Forelimb muscle (tissue), 1 donor: ENCODE results near the gene GRAP2. TPM values are rescaled to one million over a fixed set of nuclear protein-coding genes. Genes with fewer than 3 reads are reported as not detected.
"Not testable (repeated sequence)": the region's sequence is repeated elsewhere in the genome, so short reads cannot be mapped to it uniquely, and the experiment has no call there.

Source experiments
- DNase-seq: peaks from one replicate; pipeline ENCODE4 v3.0.0-alpha.2; 2013; ENCODE audit warnings: low read depth
- polyA plus RNA-seq: library from polyadenylated mRNA; unstranded; fragments of 120-200 nt; gene quantifications from one replicate; pipeline ENCODE4 v1.2.1, GENCODE V29; 2013; ENCODE audit not compliant: insufficient read length

The GRAP2 gene
- polyA plus RNA-seq = 0.61 TPM

GRCh38 chr22:39900306-39901227 is at the start of gene GRAP2:
TSS of gene GRAP2 (plus strand) at chr22:39901084. CDS start at chr22:39947107, 46,023 bp downstream.
- DNase-seq = no peak

GRCh38 chr22:39851606-39852315 is 49.1 kb upstream of the GRAP2 start:
- no peak for DNase-seq

GRCh38 chr22:39852799-39853198 is 48.1 kb upstream of the GRAP2 start:
- DNase-seq = no peak

- no peak for DNase-seq
These were observed 44.3 kb upstream of the GRAP2 start for GRCh38 chr22:39856588-39856987.

- no peak for DNase-seq
These were observed 40.8 kb upstream of the GRAP2 start for GRCh38 chr22:39859903-39860588.

- no peak for DNase-seq
These were observed 32.1 kb upstream of the GRAP2 start for GRCh38 chr22:39868741-39869140.

- not testable (repeated sequence) for DNase-seq
These were observed 31.1 kb upstream of the GRAP2 start for GRCh38 chr22:39869797-39870196.

GRCh38 chr22:39871008-39871798 is 29.7 kb upstream of the GRAP2 start:
- DNase-seq = no peak

- no peak for DNase-seq
These were observed 28.3 kb upstream of the GRAP2 start for GRCh38 chr22:39872548-39872947.

GRCh38 chr22:39873965-39874364 is 26.9 kb upstream of the GRAP2 start:
- no peak for DNase-seq

- DNase-seq = not testable (repeated sequence)
These were observed 25.6 kb upstream of the GRAP2 start for GRCh38 chr22:39875176-39875885.

- no peak for DNase-seq
These were observed 23.6 kb upstream of the GRAP2 start for GRCh38 chr22:39877079-39877845.

GRCh38 chr22:39880722-39881121 is 20.2 kb upstream of the GRAP2 start:
- DNase-seq = no peak

- DNase-seq = no peak
These were observed 17.8 kb upstream of the GRAP2 start for GRCh38 chr22:39883057-39883456.

GRCh38 chr22:39889924-39890323 is 11.0 kb upstream of the GRAP2 start:
- DNase-seq = not testable (repeated sequence)

GRCh38 chr22:39893526-39893925 is 7.4 kb upstream of the GRAP2 start, which contains the start of gene ENTHD1:
TSS of gene ENTHD1 (minus strand) at chr22:39893760. CDS start at chr22:39887748, 6,012 bp downstream.
- no peak for DNase-seq

GRCh38 chr22:39894554-39895092 is 6.3 kb upstream of the GRAP2 start:
- no peak for DNase-seq

GRCh38 chr22:39895682-39896081 is 5.2 kb upstream of the GRAP2 start:
- DNase-seq = no peak

GRCh38 chr22:39896313-39896996 is 4.4 kb upstream of the GRAP2 start:
- no peak for DNase-seq
